ENCODE data around the gene NEIL3.
"Not testable (repeated sequence)": the region's sequence is repeated elsewhere in the genome, so short reads cannot be mapped to it uniquely, and the experiment has no call there.

GRCh38 chr4:177304864-177305263 is 4.8 kb upstream of the NEIL3 start:
- not testable (repeated sequence) for TF ChIP-seq ATF3 (IDR thresholded peaks at IDR 0.05; ENCODE audit: insufficient read depth, low read depth, low read length); TAF1 (IDR thresholded peaks at IDR 0.05; ENCODE audit: low read depth, low read length); CTCF (IDR thresholded peaks at IDR 0.05; ENCODE audit: control extremely low read depth in 1 of 3, insufficient read depth in 1 of 3, low read depth in 1 of 3, low read length in 3 of 3); HDAC2 (IDR thresholded peaks at IDR 0.05; ENCODE audit: borderline replicate concordance in 1 of 2, low read depth in 2 of 2, low read length in 2 of 2); TEAD4 (IDR thresholded peaks at IDR 0.05; ENCODE audit: low read depth, low read length); EZH2 (IDR thresholded peaks at IDR 0.05; ENCODE audit: low read depth, low read length, severe bottlenecking); RAD21 (IDR thresholded peaks at IDR 0.05 in 1 of 2, conservative IDR thresholded peaks at IDR 0.05 in 1 of 2; ENCODE audit: low read depth in 2 of 2, low read length in 2 of 2); JUND (IDR thresholded peaks at IDR 0.05; ENCODE audit: low read length); BACH1 (IDR thresholded peaks at IDR 0.05; ENCODE audit: low read length); SUZ12 (IDR thresholded peaks at IDR 0.05; ENCODE audit: low read length); POLR2AphosphoS5 (IDR thresholded peaks at IDR 0.05; ENCODE audit: low read depth, low read length); CBX8 (IDR thresholded peaks at IDR 0.05; ENCODE audit: borderline replicate concordance, low read depth, low read length); GABPA (IDR thresholded peaks at IDR 0.05; ENCODE audit: borderline replicate concordance, insufficient read depth, low read length); CHD1 (IDR thresholded peaks at IDR 0.05; ENCODE audit: low read depth, low read length)

Data from H1 (cell line).